GM12873 (cell line): ENCODE results near the gene UNCX.

Experiments used
- TF ChIP-seq, protein P1 (sequence below): IDR thresholded peaks from 2 replicates; pipeline ENCODE4 v1.5.1; 2012; ENCODE audit warnings: low read depth, mild to moderate bottlenecking, moderate library complexity, low read length, control low read depth; ENCODE audit not compliant: insufficient read depth; ENCODE audit errors: missing control alignments

The UNCX gene

DNA sequence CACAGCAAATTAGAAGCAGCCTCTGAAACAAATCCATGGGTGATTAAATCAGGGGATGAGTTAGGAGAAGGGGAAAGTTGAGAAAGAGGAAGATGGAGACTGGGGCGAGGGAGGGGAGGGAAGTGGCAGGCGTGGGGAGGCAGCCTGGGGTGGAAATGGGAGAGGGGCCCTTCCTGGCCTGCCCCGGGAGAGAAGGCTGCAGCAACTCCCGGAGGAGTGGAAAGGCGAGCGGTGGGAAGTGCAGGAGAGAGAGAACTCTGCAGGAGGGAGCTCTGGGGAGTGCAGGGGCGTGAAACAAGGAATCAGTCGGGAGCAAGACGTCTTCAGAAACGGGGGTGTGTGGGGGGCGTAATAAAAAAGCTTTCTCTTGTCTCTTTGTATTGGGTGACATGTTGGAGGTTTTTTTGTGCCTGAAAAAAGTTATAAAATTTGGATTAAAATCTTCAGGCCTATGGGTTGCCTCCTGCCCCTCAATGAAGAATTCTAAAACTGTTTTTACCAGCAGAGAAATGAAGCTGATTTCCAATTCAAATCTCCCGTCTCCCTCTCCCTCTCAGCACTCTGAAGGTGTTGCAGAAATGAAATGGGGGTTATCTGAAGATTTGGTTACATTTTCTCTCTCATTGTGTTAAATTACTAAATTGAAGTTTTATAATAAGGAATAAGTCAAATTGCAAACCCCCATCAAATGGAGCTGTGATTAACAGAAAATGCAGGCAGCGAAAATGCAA lies 4.7 kb upstream of the UNCX start:
- TF ChIP-seq, protein P1, sequence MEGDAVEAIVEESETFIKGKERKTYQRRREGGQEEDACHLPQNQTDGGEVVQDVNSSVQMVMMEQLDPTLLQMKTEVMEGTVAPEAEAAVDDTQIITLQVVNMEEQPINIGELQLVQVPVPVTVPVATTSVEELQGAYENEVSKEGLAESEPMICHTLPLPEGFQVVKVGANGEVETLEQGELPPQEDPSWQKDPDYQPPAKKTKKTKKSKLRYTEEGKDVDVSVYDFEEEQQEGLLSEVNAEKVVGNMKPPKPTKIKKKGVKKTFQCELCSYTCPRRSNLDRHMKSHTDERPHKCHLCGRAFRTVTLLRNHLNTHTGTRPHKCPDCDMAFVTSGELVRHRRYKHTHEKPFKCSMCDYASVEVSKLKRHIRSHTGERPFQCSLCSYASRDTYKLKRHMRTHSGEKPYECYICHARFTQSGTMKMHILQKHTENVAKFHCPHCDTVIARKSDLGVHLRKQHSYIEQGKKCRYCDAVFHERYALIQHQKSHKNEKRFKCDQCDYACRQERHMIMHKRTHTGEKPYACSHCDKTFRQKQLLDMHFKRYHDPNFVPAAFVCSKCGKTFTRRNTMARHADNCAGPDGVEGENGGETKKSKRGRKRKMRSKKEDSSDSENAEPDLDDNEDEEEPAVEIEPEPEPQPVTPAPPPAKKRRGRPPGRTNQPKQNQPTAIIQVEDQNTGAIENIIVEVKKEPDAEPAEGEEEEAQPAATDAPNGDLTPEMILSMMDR = no peak

DNA sequence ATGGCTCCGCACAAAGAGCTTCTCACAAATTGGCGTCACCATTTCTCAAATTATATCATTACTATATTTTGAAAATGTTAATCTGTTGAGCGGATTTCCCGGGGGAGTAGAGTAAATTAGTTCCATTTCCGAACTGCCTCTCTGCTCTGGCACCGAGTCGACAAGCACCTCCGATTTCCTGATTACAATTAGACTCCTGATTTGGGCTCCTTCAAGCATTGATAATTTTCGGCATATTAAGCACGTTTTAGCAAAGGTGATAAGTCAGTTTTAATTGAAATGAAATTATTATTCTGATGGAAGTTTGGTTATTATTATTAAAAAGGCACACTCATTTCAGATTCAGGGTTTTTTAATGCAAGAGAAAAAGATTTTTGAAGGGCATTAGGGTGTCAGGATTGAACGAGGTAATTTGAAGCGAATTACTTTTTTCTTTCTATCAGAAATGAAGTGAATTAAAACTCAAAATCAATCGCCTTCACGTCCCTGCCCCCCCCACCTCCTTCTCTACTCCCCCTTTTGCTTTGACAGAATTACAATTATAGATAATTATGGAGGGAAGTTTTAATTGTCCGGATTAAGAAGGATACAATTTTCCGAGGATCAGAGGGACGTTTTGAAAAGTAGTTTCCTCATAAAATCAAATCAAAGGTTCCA lies 4.0 kb upstream of the UNCX start:
- TF ChIP-seq, protein P1 = no peak

- TF ChIP-seq, protein P1 = no peak
These were observed 3.3 kb upstream of the UNCX start for GRCh38 chr7:1229202-1229947.

DNA sequence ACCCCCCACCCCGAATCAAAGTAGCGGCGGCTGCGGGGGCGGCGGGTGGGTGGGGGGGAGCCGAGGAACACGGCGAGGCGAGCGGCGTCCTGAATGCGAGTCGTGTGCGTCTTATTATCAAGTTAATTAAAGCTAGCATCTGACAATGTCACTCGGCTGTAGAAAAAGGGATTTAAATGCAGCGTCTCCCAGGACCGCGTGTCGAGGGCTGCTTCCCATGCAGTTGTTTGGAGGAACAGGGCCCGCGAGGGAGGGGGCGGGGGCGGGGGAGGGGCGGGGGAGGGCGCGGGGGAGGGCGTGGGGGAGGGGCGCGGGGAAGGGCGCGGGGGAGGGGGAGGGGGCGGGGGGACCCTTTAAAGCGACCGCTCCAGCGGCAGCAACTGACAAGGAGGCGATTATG lies 2.7 kb upstream of the UNCX start:
- TF ChIP-seq, protein P1 = no peak

DNA sequence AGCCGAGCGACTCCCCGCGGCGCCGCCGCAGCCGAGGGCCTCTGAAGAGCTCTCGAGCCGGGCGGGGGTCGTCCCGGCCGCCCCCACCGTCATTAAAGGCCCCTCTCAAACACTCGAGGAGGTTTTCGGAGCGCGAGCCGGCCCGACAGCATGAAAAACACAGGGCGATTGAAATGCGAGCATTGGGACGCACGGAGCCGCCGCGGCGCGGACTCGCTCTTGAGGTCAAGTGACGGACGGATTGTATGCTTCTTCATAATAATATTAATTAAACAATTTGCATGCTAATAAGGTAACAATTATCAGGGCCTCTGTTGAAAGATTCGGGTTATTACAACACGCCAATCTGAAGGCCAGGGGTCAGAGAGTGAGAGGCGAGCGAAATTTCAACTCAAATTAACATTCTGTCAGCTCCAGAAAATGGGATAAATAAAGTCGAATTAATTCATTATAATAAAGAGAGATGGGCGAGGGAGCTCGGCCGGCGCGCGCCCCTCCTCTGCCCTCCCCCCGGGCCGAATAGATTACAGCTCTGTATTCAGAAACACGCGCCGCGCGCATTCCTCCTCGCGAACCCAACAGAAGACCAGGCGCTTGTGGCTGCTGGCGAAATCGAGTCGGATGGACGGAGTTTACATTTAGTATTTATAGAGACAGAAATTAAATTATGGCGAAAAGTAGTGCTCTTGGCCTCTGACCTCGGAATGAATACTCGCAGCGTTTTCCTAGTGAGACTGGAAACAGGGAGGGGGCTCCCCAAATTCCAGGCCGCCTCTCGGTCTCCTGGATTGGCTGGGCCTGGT lies 2.1 kb upstream of the UNCX start:
- TF ChIP-seq, protein P1 = no peak

GRCh38 chr7:1231214-1232102 lies 1.2 kb upstream of the UNCX start:
- TF ChIP-seq, protein P1 = no peak
